ENCODE results near the gene FASN.

DNA sequence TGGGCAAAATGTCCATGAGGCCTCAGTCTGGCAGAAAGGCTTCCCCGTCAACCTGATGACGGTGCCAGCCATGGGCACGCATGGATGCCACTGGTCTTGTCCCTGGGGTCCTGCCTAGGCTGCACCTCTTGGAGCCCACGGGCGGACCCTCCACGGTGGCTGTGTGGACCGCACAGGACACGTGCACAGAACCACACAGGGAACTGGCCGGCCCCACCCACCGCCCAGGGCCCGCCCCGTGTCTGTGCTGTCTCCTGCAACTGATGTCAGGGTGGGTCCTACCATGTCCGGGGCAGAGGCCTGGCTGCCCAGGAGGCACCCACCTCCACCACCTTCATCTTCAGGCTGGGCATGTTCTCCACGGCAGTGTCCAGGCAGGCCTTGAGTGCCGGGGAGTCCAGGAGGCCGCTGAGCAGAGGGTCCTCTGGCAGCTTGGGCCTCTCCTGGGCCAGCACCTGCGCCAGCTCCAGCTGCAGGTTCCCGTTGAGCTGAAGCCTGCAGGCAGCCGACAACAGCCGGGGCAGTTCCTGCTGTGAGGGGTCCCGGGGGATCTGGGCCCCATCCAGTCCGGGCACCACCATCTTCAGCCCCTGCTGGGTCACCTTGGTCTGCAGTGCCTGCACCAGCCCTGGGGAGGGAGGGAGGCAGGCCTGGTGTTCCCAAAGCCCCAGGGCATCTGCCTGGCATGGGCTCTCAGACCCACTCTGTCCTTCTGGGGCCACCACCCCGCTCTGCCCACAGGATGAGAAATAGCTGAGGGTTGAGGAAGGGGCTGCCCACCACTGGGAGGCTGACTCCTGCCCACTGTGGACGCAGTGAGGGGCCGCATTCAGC, 11.9 kb downstream of the FASN start:
- TF ChIP-seq, protein P1, sequence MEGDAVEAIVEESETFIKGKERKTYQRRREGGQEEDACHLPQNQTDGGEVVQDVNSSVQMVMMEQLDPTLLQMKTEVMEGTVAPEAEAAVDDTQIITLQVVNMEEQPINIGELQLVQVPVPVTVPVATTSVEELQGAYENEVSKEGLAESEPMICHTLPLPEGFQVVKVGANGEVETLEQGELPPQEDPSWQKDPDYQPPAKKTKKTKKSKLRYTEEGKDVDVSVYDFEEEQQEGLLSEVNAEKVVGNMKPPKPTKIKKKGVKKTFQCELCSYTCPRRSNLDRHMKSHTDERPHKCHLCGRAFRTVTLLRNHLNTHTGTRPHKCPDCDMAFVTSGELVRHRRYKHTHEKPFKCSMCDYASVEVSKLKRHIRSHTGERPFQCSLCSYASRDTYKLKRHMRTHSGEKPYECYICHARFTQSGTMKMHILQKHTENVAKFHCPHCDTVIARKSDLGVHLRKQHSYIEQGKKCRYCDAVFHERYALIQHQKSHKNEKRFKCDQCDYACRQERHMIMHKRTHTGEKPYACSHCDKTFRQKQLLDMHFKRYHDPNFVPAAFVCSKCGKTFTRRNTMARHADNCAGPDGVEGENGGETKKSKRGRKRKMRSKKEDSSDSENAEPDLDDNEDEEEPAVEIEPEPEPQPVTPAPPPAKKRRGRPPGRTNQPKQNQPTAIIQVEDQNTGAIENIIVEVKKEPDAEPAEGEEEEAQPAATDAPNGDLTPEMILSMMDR (IDR thresholded peaks at IDR 0.05), result no peak
- no peak for TF ChIP-seq POLR2A (IDR thresholded peaks at IDR 0.05)

Measured in Peyer's patch (tissue), 4 donors.